KBM-7 (cell line): ENCODE measurements around the gene HECTD4.

Experiments
- DNase-seq: peaks from one replicate; pipeline ENCODE4 v3.0.0-alpha.2; 2015
- in situ Hi-C: fragments of 300-500 bp; cut with MboI; formaldehyde crosslinking; loops from 2 replicates; pipeline ENCODE4 v1.14.3; 2020; ENCODE audit warnings: low sequenced_read_pairs, low pct_unique_long_range_greater_than_20kb, mixed read lengths

HECTD4 gene

GRCh38 chr12:112194601-112195247 lies 187.5 kb downstream of the HECTD4 start:
- in situ Hi-C loops: no loop called here

GRCh38 chr12:112192475-112192874 lies 189.8 kb downstream of the HECTD4 start:
- in situ Hi-C loops: no loop called here

More at GRCh38 chr12:112194601-112195247, 187.5 kb downstream of the HECTD4 start:
- DNase-seq: no peak

GRCh38 chr12:112191840-112192321 lies 190.3 kb downstream of the HECTD4 start:
- no peak for DNase-seq
- in situ Hi-C loops: no loop called here

More at GRCh38 chr12:112192475-112192874, 189.8 kb downstream of the HECTD4 start:
- no peak for DNase-seq

- in situ Hi-C loops: no loop called here
- DNase-seq: no peak
These were observed 191.0 kb downstream of the HECTD4 start for GRCh38 chr12:112191201-112191600.

GRCh38 chr12:112190231-112191025 lies 191.8 kb downstream of the HECTD4 start:
- in situ Hi-C loops: no loop called here
- no peak for DNase-seq

GRCh38 chr12:112188130-112188830 lies 194.0 kb downstream of the HECTD4 start:
- in situ Hi-C loops: no loop called here
- DNase-seq: no peak

GRCh38 chr12:112185093-112185923 lies 196.9 kb downstream of the HECTD4 start:
- in situ Hi-C loops: no loop called here

GRCh38 chr12:112184056-112184887 lies 198.0 kb downstream of the HECTD4 start:
- no peak for DNase-seq
- in situ Hi-C loops: no loop called here

More at GRCh38 chr12:112185093-112185923, 196.9 kb downstream of the HECTD4 start:
- DNase-seq: no peak

- DNase-seq: no peak
These were observed 198.8 kb downstream of the HECTD4 start for GRCh38 chr12:112183141-112184021.

GRCh38 chr12:112182499-112182898 lies 199.7 kb downstream of the HECTD4 start:
- in situ Hi-C loops: no loop called here
- DNase-seq: no peak

More at GRCh38 chr12:112183141-112184021, 198.8 kb downstream of the HECTD4 start:
- in situ Hi-C loops: no loop called here

GRCh38 chr12:112180422-112180821 lies 201.8 kb downstream of the HECTD4 start:
- in situ Hi-C loops: no loop called here
- no peak for DNase-seq

- in situ Hi-C loops: no loop called here
- DNase-seq: no peak
These were observed 202.3 kb downstream of the HECTD4 start for GRCh38 chr12:112179916-112180315.

- in situ Hi-C loops: no loop called here
These were observed 202.9 kb downstream of the HECTD4 start for GRCh38 chr12:112179341-112179740.

GRCh38 chr12:112178796-112179195 lies 203.4 kb downstream of the HECTD4 start:
- in situ Hi-C loops: no loop called here
- no peak for DNase-seq

More at GRCh38 chr12:112179341-112179740, 202.9 kb downstream of the HECTD4 start:
- no peak for DNase-seq

GRCh38 chr12:112176321-112177010 lies 205.8 kb downstream of the HECTD4 start:
- no peak for DNase-seq

GRCh38 chr12:112175361-112176155 lies 206.7 kb downstream of the HECTD4 start:
- DNase-seq: no peak
- in situ Hi-C loops: no loop called here

More at GRCh38 chr12:112176321-112177010, 205.8 kb downstream of the HECTD4 start:
- in situ Hi-C loops: no loop called here
